Activated effector memory CD4-positive, alpha-beta T cell treated with anti-CD3 and anti-CD28 coated beads, Interleukin-2, amount 50 U/mL, for 16 hours (primary cell): ENCODE measurements around the gene ENSA.
"Not testable (repeated sequence)": the region's sequence is repeated elsewhere in the genome, so short reads cannot be mapped to it uniquely, and the experiment has no call there.

Experiments used
- DNase-seq: peaks from one replicate; pipeline ENCODE4 v3.0.0-alpha.2; 2020

Gene ENSA, protein sequence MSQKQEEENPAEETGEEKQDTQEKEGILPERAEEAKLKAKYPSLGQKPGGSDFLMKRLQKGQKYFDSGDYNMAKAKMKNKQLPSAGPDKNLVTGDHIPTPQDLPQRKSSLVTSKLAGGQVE

GRCh38 chr1:150629115-150629928 is at the start of gene ENSA:
Gene ENSA (minus strand): TSS chr1:150629612. CDS start chr1:150629470, 142 bp downstream.
- peak; percentile 98 for DNase-seq

- DNase-seq: no peak
These were observed 49.6 kb upstream of the ENSA start for GRCh38 chr1:150678988-150679387.

DNA sequence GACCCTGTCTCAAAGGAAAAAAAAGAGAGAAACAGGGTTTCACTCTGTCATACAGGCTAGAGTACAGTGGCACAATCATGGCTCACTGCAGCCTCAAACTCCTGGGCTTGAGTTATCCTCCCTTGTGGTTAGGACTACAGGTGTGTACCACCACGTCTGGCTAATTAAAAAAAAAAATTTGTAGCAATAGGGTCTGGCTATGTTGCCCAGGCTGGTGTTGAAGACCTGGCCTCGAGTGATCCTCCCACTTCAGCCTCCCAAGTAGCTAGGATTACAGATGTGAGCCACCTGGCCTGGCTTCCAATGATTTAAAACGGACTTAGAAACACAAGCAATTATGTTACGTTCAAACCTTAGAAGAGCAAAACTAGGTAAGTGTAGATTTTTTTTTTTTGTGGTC is 45.5 kb upstream of the ENSA start:
- DNase-seq: no peak

DNA sequence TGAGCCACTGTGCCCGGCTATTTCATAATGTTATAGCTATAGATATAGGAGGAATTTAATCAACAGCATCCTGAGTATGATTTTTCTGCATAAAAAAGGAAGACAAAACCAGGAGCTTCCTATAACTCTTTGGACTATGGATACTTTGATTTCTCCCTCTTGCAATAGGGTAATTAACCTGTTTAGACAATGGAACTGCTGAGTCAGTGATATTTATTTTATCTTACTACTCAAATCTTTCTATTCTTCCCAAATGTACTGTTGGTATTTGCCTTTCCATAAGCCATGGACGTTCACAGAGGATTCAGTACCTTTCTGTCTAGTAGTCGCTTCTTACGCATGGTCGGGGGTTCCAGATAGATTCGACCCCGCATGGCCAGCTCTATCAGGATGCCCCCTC is 33.9 kb upstream of the ENSA start:
- no peak for DNase-seq

GRCh38 chr1:150662811-150663210 is 33.4 kb upstream of the ENSA start:
- DNase-seq: no peak

- DNase-seq: no peak
These were observed 31.7 kb upstream of the ENSA start for GRCh38 chr1:150661156-150661555.

DNA sequence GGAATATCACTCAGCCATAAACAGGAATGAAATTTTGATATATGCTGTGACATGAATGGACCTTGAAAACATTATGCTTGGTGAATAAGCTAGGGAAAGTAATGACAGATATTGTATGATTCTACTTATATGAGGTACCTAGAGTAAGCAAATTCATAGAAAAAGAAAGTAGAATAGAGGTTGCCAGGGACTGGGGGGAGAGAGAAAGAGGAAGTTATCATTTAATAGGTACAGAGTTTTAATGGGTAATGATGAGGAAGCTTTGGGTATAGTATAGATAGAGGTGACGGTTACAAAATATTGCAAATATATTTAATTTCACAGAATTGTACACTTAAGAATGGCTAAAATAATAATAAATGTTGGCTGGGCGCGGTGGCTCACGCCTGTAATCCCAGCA is 31.2 kb upstream of the ENSA start:
- no peak for DNase-seq

GRCh38 chr1:150657064-150657463 is 27.7 kb upstream of the ENSA start:
- DNase-seq: not testable (repeated sequence)

DNA sequence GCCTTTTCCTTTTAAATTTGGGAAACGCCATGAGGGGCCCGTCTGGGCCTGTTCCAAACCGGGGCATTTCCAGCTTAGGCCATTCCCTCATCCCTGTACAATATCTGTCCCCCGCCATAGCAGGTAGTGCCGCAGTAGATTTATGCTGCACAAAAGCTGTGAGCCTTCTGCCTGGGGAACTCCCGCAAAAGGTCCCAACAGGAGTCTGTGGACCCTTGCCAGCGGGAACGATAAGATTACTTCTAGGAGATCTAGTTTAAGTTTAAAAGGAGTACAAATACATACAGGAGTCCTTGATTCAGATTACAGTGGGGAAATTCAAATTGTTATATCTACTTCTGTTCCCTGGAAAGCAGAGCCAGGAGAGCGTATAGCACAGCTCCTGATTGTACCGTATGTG is 25.2 kb upstream of the ENSA start:
- not testable (repeated sequence) for DNase-seq

GRCh38 chr1:150650193-150650592 is 20.8 kb upstream of the ENSA start:
- DNase-seq: no peak

- no peak for DNase-seq
These were observed 20.1 kb upstream of the ENSA start for GRCh38 chr1:150649441-150650075.

DNA sequence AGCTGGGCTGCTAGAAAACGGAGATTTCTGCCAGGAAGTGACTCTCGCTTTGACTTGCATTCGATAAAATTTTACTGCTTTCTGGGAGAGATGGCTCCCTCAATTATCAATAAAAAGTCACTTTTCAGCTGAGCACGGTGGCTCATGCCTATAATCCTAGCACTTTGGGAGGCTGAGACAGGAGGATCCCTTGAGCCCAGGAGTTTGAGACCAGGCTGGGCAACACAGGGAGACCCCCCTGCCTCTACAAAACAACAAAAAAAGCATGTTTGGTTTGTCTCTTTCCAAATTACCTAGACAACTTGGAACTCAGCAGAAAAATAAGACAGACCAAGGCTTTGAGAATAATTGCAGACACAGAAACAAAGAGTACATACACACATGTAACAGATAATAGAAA is 12.9 kb upstream of the ENSA start:
- no peak for DNase-seq

DNA sequence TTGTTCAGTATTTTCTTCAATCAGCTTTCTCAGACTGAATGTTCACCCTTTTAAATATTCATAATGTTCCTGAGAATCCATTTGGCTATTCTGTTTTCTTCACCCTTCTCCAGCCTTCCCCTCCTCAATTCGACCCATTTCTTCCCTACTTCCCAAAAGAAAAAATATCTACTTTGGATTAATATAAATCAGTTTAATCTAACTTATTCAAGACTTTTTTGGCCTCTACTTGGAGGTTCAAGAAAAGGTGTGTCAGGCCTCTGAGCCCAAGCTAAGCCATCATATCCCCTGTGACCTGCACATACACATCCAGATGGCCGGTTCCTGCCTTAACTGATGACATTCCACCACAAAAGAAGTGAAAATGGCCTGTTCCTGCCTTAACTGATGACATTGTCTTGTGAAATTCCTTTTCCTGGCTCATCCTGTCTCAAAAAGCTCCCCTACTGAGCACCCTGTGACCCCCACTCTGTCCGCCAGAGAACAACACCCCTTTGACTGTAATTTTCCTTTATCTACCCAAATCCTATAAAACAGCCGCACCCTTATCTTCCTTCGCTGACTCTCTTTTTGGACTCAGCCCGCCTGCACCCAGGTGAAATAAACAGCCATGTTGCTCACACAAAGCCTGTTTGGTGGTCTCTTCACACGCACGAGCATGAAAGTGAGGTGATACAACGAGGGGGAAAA is 11.9 kb upstream of the ENSA start:
- DNase-seq: not testable (repeated sequence)

- not testable (repeated sequence) for DNase-seq
These were observed 9.0 kb upstream of the ENSA start for GRCh38 chr1:150638430-150638829.

GRCh38 chr1:150634839-150635622 is 5.6 kb upstream of the ENSA start:
- not testable (repeated sequence) for DNase-seq

- no peak for DNase-seq
These were observed 672 bp downstream of the ENSA start for GRCh38 chr1:150628766-150629114.

DNA sequence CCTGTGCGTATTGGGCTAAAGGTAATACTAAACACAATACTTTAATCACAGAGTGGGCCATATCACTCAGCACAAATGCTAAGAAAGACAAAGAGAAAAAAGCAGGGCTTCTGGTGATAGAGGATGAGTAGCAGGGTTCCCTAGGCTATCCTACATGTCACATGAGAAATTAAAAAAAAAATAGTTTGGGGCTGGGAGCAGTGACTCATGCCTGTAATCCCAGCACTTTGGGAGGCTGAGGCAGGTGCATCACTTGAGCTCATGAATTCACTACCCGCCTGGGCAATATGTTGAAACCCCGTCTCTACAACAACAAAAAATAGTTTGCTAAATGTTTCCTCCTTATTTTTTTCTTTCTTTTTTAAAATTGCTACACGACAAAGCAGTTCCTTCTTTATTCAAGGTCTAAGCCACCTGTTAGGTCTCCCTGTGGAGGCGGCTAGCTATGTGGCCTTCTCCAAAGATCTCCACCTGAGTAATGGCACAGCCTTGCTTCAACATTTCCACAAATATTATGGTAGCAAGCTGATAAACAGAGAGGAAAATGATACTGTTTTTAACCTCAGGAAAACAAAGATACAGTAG is 1.5 kb downstream of the ENSA start:
- DNase-seq: no peak

DNA sequence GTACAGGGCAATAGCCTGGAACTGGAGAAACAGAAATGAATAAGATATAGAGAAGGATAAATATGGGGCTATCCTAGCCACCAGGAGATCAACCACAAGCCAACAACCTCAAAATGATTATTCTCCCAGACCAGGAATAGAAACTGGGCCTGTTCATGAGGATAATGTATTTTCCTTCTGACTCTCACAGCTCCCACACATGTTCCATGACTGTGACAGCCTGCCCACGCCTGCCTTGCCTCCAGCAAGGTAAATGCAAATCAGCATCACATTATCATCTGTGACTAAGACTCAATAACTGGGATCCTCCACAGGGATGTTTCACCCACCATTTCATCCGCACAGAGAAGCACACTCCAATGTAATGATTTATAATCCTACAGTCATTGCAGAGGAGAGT is 3.3 kb downstream of the ENSA start:
- DNase-seq: peak; percentile 69

DNA sequence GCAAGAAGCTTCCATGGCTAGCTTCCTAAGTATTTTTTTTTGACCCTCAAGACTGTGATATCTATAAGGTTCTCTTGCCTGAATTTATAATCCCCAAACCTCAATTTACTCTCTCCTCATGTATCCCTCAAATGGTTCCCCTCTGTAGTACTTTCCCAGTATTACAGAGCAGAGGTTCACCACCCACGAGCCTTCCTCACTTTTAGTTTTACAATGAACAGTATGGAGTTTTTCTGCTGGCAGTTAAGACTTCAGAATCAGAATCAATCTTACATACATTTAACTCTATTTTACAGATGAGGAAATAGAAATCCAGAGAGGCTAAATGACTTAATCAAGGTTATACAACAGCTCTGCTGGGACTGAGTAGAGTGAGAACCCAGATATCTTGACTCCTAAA is 4.9 kb downstream of the ENSA start:
- DNase-seq: not testable (repeated sequence)

GRCh38 chr1:150624134-150624533 is 5.3 kb downstream of the ENSA start:
- DNase-seq: not testable (repeated sequence)

GRCh38 chr1:150622303-150622975 is 7.0 kb downstream of the ENSA start:
- no peak for DNase-seq
